ENCODE measurements around the gene GPC2. TPM values are rescaled to one million over a fixed set of nuclear protein-coding genes. Genes with fewer than 3 reads are reported as not detected.
"Not testable (repeated sequence)": the region's sequence is repeated elsewhere in the genome, so short reads cannot be mapped to it uniquely, and the experiment has no call there.

GPC2 gene
- total RNA-seq: 10 to 100 TPM; 12.4 to 37.0 (median 26.3) TPM
- 5.6 TPM for total RNA-seq (2013)
- total RNA-seq: 1.3 to 49.2 (median 7.6) reads per million in 29 experiments

GRCh38 chr7:100177045-100178001 is at the start of gene GPC2, which contains the start of gene STAG3:
TSS of gene GPC2 (minus strand) at chr7:100177381. CDS start at chr7:100177199, 182 bp downstream.
TSS of gene STAG3 (plus strand) at chr7:100177918. CDS start at chr7:100180557, 2,639 bp downstream.
- H3K4me1 Mint-ChIP-seq: peaks cover 43 to 55% (median 47%) of the 10 kb centered on the region in 3 donors
- H3K27ac Mint-ChIP-seq: peak within 1 kb of the TSS; percentile 74 to 80
- WGBS (ENCODE audit: insufficient coverage): 3% methylated on average over 66 of the region's 78 CpGs
- H3K27me3 Mint-ChIP-seq: no peaks in the 10 kb centered on the region
- H3K4me1 ChIP-seq (ENCODE audit: control insufficient read depth in 1 of 2, extremely low read depth in 1 of 2, insufficient read depth in 2 of 2, low read length in 2 of 2): peaks cover 25 to 41% of the 10 kb centered on the region in 2 experiments
- peak within 1 kb of the TSS; percentile 75 to 82 (median 76) for H3K4me3 Mint-ChIP-seq
- H3K27me3 ChIP-seq (replicated peaks in 1 of 2; ENCODE audit: control insufficient read depth in 2 of 2, extremely low read depth in 1 of 2, insufficient read depth in 2 of 2, low read length in 1 of 2): peaks cover 0 to 5% of the 10 kb centered on the region in 2 experiments
- DNase-seq (peak; percentile 91 to 99 (median 96)), ATAC-seq (replicated peaks in 1 of 4) (peak; percentile 87 to 90 (median 88))
- H3K4me3 ChIP-seq (ENCODE audit: control insufficient read depth in 1 of 2, extremely low read depth in 1 of 2, low read length in 1 of 2): peak within 1 kb of the TSS; percentile 69 to 74
- no peaks in the 10 kb centered on the region for H3K9me3 ChIP-seq
- H3K27ac ChIP-seq (ENCODE audit: low read length): peak within 1 kb of the TSS; percentile 49
- H3K9me3 Mint-ChIP-seq: peaks cover 0 to 6% (median 4%) of the 10 kb centered on the region in 3 donors
- H3K36me3 Mint-ChIP-seq: peaks cover 3% of the 10 kb centered on the region
- no peaks in the 10 kb centered on the region for H3K36me3 ChIP-seq (ENCODE audit: control insufficient read depth in 2 of 2, extremely low read depth in 1 of 2, insufficient read depth in 1 of 2, low read length in 1 of 2)
- ChIA-PET CTCF (interaction anchor here in 1 of 2 donors (0.6 to 1.8 kb wide), 5 partner anchors 13 to 77 kb away, joined by 3 to 6 read pairs (median 3); partner anchors contain the start of gene LAMTOR4), POLR2A (interaction anchor here (0.6 to 1.1 kb wide), 4 partner anchors 20 to 253 kb away, joined by 3 read pairs; partner anchors contain the start of gene MBLAC1 (in 1 of the 2))

- H3K4me3 ChIP-seq (ENCODE audit: control insufficient read depth in 1 of 2, extremely low read depth in 1 of 2, low read length in 1 of 2); H3K9me3 Mint-ChIP-seq; H3K27me3 ChIP-seq (replicated peaks in 1 of 2; ENCODE audit: control insufficient read depth in 2 of 2, extremely low read depth in 1 of 2, insufficient read depth in 2 of 2, low read length in 1 of 2); H3K27me3 Mint-ChIP-seq; CTCF ChIA-PET; ATAC-seq (replicated peaks in 1 of 4); POLR2A ChIA-PET; DNase-seq; H3K9me3 ChIP-seq: not testable (repeated sequence)
- H3K4me3 Mint-ChIP-seq: peak overlapping the region in 1 of 3 donors; percentile 92
- H3K27ac Mint-ChIP-seq: peak overlapping the region; percentile 98 to 99
- peak overlapping the region; percentile 38 for H3K27ac ChIP-seq (ENCODE audit: low read length)
- H3K4me1 Mint-ChIP-seq: peaks cover 58 to 70% (median 60%) of the 10 kb centered on the region in 3 donors
- peaks cover 27% of the 10 kb centered on the region for H3K36me3 Mint-ChIP-seq
- H3K4me1 ChIP-seq (ENCODE audit: control insufficient read depth in 1 of 2, extremely low read depth in 1 of 2, insufficient read depth in 2 of 2, low read length in 2 of 2): peaks cover 13 to 60% of the 10 kb centered on the region in 2 experiments
- WGBS (ENCODE audit: insufficient coverage): 60% methylated on average over 4 of the region's 6 CpGs
- H3K36me3 ChIP-seq (ENCODE audit: control insufficient read depth in 2 of 2, extremely low read depth in 1 of 2, insufficient read depth in 1 of 2, low read length in 1 of 2): peaks cover 2 to 34% of the 10 kb centered on the region in 2 donors
Observed at GRCh38 chr7:100224891-100225290, 47.7 kb upstream of the GPC2 start.

- POLR2A ChIA-PET; H3K9me3 ChIP-seq; H3K9me3 Mint-ChIP-seq; CTCF ChIA-PET; DNase-seq; H3K4me3 ChIP-seq (ENCODE audit: control insufficient read depth in 1 of 2, extremely low read depth in 1 of 2, low read length in 1 of 2); H3K27me3 ChIP-seq (replicated peaks in 1 of 2; ENCODE audit: control insufficient read depth in 2 of 2, extremely low read depth in 1 of 2, insufficient read depth in 2 of 2, low read length in 1 of 2); ATAC-seq (replicated peaks in 1 of 4); H3K27me3 Mint-ChIP-seq: not testable (repeated sequence)
- Mint-ChIP-seq H3K4me3 (peak overlapping the region; percentile 49 to 92 (median 87)), H3K27ac (peak overlapping the region; percentile 98 to 99), H3K4me1 (peaks cover 67 to 78% (median 68%) of the 10 kb centered on the region in 3 donors), H3K36me3 (peaks cover 27% of the 10 kb centered on the region)
- H3K4me1 ChIP-seq (ENCODE audit: control insufficient read depth in 1 of 2, extremely low read depth in 1 of 2, insufficient read depth in 2 of 2, low read length in 2 of 2): peaks cover 13 to 70% of the 10 kb centered on the region in 2 experiments
- WGBS (ENCODE audit: insufficient coverage): 51% methylated on average over 11 of the region's 17 CpGs
- peaks cover 2 to 33% of the 10 kb centered on the region in 2 donors for H3K36me3 ChIP-seq (ENCODE audit: control insufficient read depth in 2 of 2, extremely low read depth in 1 of 2, insufficient read depth in 1 of 2, low read length in 1 of 2)
- peak overlapping the region; percentile 15 for H3K27ac ChIP-seq (ENCODE audit: low read length)
Observed at GRCh38 chr7:100223376-100223927, 46.3 kb upstream of the GPC2 start.

GRCh38 chr7:100222445-100223132 is 45.4 kb upstream of the GPC2 start:
- Histone ChIP-seq H3K27ac (ENCODE audit: low read length) (peak overlapping the region; percentile 98), H3K4me3 (ENCODE audit: control insufficient read depth in 1 of 2, extremely low read depth in 1 of 2, low read length in 1 of 2) (peak overlapping the region; percentile 75 to 92)
- 74% methylated on average over 10 of the region's 13 CpGs for WGBS (ENCODE audit: insufficient coverage)

GRCh38 chr7:100221767-100222444 is 44.7 kb upstream of the GPC2 start:
- CTCF ChIA-PET: interaction anchor here (0.6 kb wide), 2 partner anchors 11 to 65 kb away, joined by 3 read pairs; no protein-coding TSS in a partner anchor
- peaks cover 13 to 82% of the 10 kb centered on the region in 2 experiments for H3K4me1 ChIP-seq (ENCODE audit: control insufficient read depth in 1 of 2, extremely low read depth in 1 of 2, insufficient read depth in 2 of 2, low read length in 2 of 2)
- Mint-ChIP-seq H3K27ac (peak overlapping the region; percentile 98 to 99), H3K4me3 (peak overlapping the region; percentile 87 to 93 (median 92)), H3K9me3 (no peaks in the 10 kb centered on the region), H3K27me3 (no peaks in the 10 kb centered on the region), H3K36me3 (peaks cover 27% of the 10 kb centered on the region), H3K4me1 (peaks cover 68 to 77% (median 75%) of the 10 kb centered on the region in 3 donors)
- H3K27ac ChIP-seq (ENCODE audit: low read length): peak overlapping the region; percentile 98
- POLR2A ChIA-PET: interaction anchor here in 1 of 2 donors (0.8 kb wide), 1 partner anchor 384 kb away, joined by 3 read pairs; no protein-coding TSS in a partner anchor
- no peaks in the 10 kb centered on the region for H3K27me3 ChIP-seq (replicated peaks in 1 of 2; ENCODE audit: control insufficient read depth in 2 of 2, extremely low read depth in 1 of 2, insufficient read depth in 2 of 2, low read length in 1 of 2)
- peak overlapping the region; percentile 75 to 92 for H3K4me3 ChIP-seq (ENCODE audit: control insufficient read depth in 1 of 2, extremely low read depth in 1 of 2, low read length in 1 of 2)
- DNase-seq (peak in 11 of 35 experiments; percentile 18 to 59 (median 28)), ATAC-seq (replicated peaks in 1 of 4) (no peak)
- H3K9me3 ChIP-seq: no peaks in the 10 kb centered on the region
- WGBS (ENCODE audit: insufficient coverage): 32% methylated on average over 13 of the region's 14 CpGs
- peaks cover 2 to 31% of the 10 kb centered on the region in 2 donors for H3K36me3 ChIP-seq (ENCODE audit: control insufficient read depth in 2 of 2, extremely low read depth in 1 of 2, insufficient read depth in 1 of 2, low read length in 1 of 2)

More at GRCh38 chr7:100222445-100223132, 45.4 kb upstream of the GPC2 start:
- H3K27me3 Mint-ChIP-seq: no peaks in the 10 kb centered on the region
- peak overlapping the region; percentile 98 to 99 for H3K27ac Mint-ChIP-seq
- H3K36me3 ChIP-seq (ENCODE audit: control insufficient read depth in 2 of 2, extremely low read depth in 1 of 2, insufficient read depth in 1 of 2, low read length in 1 of 2): peaks cover 2 to 31% of the 10 kb centered on the region in 2 donors
- ChIA-PET CTCF (interaction anchor here (0.6 kb wide), 2 partner anchors 12 to 65 kb away, joined by 3 read pairs; no protein-coding TSS in a partner anchor), POLR2A (interaction anchor here (0.6 to 0.8 kb wide), 2 partner anchors 75 to 384 kb away, joined by 3 read pairs; no protein-coding TSS in a partner anchor)
- H3K4me1 Mint-ChIP-seq: peaks cover 64 to 72% (median 71%) of the 10 kb centered on the region in 3 donors
- peak overlapping the region; percentile 87 to 93 (median 92) for H3K4me3 Mint-ChIP-seq
- H3K36me3 Mint-ChIP-seq: peaks cover 27% of the 10 kb centered on the region
- ATAC-seq (replicated peaks in 1 of 4): no peak
- no peaks in the 10 kb centered on the region for H3K27me3 ChIP-seq (replicated peaks in 1 of 2; ENCODE audit: control insufficient read depth in 2 of 2, extremely low read depth in 1 of 2, insufficient read depth in 2 of 2, low read length in 1 of 2)
- no peaks in the 10 kb centered on the region for H3K9me3 ChIP-seq
- no peaks in the 10 kb centered on the region for H3K9me3 Mint-ChIP-seq
- peaks cover 13 to 76% of the 10 kb centered on the region in 2 experiments for H3K4me1 ChIP-seq (ENCODE audit: control insufficient read depth in 1 of 2, extremely low read depth in 1 of 2, insufficient read depth in 2 of 2, low read length in 2 of 2)
- no peak for DNase-seq

All from T-cell (primary cell).